ENCODE measurements around the gene ZNF584. TPM values are rescaled to one million over a fixed set of nuclear protein-coding genes. Genes with fewer than 3 reads are reported as not detected.
"Not testable (repeated sequence)": the region's sequence is repeated elsewhere in the genome, so short reads cannot be mapped to it uniquely, and the experiment has no call there.

The ZNF584 gene
- total RNA-seq, 1 donor from 2014 or later = 18.2 TPM

DNA sequence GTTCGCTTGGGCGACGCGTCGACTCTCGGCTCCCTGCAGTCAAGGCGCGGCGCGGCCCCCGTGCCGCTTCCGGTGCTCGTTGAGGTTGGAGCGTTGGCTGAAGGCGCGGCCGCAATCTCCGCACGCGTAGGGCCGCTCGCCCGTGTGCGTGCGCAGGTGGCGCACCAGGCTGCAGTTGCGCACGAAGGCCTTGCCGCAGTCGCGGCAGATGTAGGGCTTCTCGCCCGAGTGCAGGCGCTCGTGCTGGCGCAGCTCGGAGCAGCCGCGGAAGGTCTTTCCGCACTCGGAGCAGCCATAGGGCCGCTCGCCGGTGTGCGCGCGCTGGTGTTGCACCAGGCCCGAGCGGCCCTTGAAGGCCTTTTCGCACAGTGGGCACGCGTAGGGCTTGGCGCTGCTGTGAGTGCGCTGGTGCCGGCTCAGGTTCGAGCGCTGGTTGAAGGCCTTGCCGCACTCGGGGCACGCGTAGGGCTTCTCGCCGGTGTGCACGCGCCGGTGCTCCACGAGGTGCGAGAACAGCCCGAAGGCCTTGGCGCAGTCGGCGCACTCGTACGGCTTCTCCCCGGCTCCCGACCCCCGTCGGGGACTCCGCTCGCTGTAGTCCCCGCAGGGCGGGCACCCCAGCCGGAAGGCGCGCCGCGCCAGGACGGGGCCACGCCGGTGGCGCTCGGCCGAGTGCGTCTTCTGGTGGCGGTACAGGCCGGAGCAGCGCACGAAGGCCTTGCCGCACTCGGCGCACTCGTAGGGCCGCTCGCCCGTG lies 40.6 kb upstream of the ZNF584 start:
- TF ChIP-seq, protein P1, sequence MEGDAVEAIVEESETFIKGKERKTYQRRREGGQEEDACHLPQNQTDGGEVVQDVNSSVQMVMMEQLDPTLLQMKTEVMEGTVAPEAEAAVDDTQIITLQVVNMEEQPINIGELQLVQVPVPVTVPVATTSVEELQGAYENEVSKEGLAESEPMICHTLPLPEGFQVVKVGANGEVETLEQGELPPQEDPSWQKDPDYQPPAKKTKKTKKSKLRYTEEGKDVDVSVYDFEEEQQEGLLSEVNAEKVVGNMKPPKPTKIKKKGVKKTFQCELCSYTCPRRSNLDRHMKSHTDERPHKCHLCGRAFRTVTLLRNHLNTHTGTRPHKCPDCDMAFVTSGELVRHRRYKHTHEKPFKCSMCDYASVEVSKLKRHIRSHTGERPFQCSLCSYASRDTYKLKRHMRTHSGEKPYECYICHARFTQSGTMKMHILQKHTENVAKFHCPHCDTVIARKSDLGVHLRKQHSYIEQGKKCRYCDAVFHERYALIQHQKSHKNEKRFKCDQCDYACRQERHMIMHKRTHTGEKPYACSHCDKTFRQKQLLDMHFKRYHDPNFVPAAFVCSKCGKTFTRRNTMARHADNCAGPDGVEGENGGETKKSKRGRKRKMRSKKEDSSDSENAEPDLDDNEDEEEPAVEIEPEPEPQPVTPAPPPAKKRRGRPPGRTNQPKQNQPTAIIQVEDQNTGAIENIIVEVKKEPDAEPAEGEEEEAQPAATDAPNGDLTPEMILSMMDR (conservative IDR thresholded peaks at IDR 0.05) = no peak
- Mint-ChIP-seq H3K36me3 (no peaks in the 10 kb centered on the region), H3K4me1 (ENCODE audit: unreplicated experiment) (no peaks in the 10 kb centered on the region), H3K27ac (no peak overlapping the region), H3K27me3 (no peaks in the 10 kb centered on the region), H3K9me3 (no peaks in the 10 kb centered on the region), H3K4me3 (no peak overlapping the region)
- no peak for DNase-seq (ENCODE audit: extremely low spot score, unreplicated experiment)

DNA sequence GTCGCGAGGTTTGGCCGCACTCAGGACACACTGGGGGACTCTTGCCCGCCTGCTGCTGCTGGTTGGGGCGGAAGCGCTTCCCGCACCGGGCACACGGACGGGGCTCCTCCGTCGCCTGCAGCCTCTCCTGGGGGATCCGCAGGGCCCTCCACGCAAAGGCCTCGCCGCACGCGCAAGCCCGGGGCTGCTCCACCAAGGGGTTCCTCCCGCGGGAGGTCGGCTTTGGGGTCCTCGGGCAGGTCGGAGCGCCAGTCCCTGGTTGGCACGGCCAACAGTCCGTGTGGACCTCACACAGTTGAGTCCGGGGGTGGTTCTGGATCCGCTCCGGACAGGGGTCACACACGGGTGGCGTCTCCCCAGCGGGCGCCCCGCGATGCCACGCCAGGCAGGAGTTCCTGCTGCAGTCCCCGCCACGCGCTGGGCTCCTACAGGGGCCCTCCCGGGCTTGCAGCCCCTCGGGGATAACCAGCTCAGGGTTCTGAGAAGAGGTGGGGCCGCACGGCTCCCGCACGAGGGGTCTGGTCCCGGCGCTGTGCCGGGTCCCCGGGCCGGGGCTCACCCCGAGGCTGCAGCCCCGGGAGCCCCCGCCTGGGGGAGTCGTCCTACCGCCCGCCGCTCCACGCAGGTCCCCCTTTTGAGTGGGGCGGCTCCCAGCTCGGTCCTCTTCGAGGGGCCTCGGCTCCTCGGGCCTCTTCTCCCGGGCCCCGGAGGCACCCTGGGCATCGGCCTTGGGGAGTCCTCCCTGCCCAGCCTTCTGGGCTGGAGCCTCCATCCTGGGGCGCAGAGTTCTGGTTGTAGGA lies 39.7 kb upstream of the ZNF584 start:
- no peaks in the 10 kb centered on the region for H3K9me3 Mint-ChIP-seq
- H3K4me1 Mint-ChIP-seq (ENCODE audit: unreplicated experiment) = no peaks in the 10 kb centered on the region
- H3K36me3 Mint-ChIP-seq = no peaks in the 10 kb centered on the region
- no peak overlapping the region for H3K27ac Mint-ChIP-seq
- no peaks in the 10 kb centered on the region for H3K27me3 Mint-ChIP-seq
- DNase-seq (ENCODE audit: extremely low spot score, unreplicated experiment) = no peak
- H3K4me3 Mint-ChIP-seq = no peak overlapping the region
- TF ChIP-seq, protein P1 (conservative IDR thresholded peaks at IDR 0.05) = no peak

DNA sequence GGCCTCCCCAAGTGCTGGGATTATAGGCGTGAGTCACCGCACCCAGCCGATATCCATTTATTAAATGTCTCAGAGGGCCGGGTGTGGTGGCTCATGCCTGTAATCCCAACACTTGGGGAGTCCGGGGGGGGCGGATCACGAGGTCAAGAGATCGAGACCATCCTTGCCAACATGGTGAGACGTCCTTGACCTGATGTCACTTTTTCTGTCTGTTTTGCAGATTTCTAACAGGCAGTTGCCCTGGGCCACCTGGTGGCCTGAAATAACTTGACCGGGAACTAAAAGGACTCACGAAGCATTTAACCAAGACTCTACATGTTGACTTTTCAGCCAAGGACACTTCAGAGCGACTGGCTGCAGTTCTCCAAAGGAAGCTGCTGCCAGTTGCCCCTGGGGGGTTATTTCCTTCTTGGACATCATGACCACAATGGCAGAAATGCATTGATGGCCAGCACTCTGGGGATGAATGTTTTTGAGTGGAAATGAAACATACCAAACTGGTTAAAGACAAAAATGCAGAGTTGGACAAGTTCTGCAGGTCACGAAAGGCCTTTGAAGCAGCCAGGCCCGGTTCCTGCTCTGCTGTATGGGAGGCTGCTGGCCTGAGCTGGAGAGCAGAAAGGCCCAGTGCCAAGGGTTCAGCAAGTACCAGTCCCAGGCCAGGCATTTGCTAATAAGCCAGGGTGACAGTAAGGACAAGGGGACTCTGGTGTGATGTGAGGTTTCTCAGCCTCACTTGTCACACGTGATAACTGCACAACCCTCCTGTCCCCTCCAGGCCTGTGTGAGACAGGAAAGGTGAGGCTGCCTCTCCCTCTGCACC lies 35.9 kb upstream of the ZNF584 start:
- no peaks in the 10 kb centered on the region for H3K4me1 Mint-ChIP-seq (ENCODE audit: unreplicated experiment)
- H3K27ac Mint-ChIP-seq = no peak overlapping the region
- H3K9me3 Mint-ChIP-seq = no peaks in the 10 kb centered on the region
- H3K36me3 Mint-ChIP-seq = no peaks in the 10 kb centered on the region
- no peak overlapping the region for H3K4me3 Mint-ChIP-seq
- H3K27me3 Mint-ChIP-seq = no peaks in the 10 kb centered on the region
- no peak for DNase-seq (ENCODE audit: extremely low spot score, unreplicated experiment)
- TF ChIP-seq, protein P1 (conservative IDR thresholded peaks at IDR 0.05) = peak; percentile 54

GRCh38 chr19:58374200-58374599 lies 34.2 kb upstream of the ZNF584 start:
- Mint-ChIP-seq H3K27ac (no peak overlapping the region), H3K27me3 (no peaks in the 10 kb centered on the region), H3K36me3 (no peaks in the 10 kb centered on the region), H3K4me1 (ENCODE audit: unreplicated experiment) (no peaks in the 10 kb centered on the region), H3K4me3 (no peak overlapping the region), H3K9me3 (no peaks in the 10 kb centered on the region)
- no peak for DNase-seq (ENCODE audit: extremely low spot score, unreplicated experiment)
- TF ChIP-seq, protein P1 (conservative IDR thresholded peaks at IDR 0.05) = no peak

DNA sequence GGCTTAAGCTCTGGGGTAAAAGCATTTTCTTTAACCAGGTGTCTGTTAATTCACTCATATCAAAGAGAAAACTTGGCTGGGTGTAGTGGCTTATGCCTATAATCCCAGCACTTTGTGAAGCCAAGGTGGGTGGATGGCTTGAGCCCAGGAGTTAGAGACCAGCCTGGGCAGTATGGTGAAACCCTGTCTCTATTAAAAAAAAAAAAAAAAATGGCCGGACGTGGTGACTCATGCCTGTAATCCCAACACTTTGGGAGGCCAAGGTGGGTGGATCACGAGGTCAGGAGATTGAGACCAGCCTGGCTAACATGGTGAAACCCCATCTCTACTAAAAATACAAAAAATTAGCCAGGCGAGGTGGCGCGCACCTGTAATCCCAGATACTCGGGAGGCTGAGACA lies 31.7 kb upstream of the ZNF584 start:
- DNase-seq (ENCODE audit: extremely low spot score, unreplicated experiment); H3K4me3 Mint-ChIP-seq; H3K9me3 Mint-ChIP-seq; H3K4me1 Mint-ChIP-seq (ENCODE audit: unreplicated experiment); H3K36me3 Mint-ChIP-seq; H3K27me3 Mint-ChIP-seq; H3K27ac Mint-ChIP-seq: not testable (repeated sequence)

All from type B pancreatic cell (in vitro differentiated cells).